ENCODE data around the gene PITPNM1. TPM values are rescaled to one million over a fixed set of nuclear protein-coding genes. Genes with fewer than 3 reads are reported as not detected.

PITPNM1 gene
- total and polyA plus RNA-seq, 2 donors (not counting 1 experiment from before 2014, with no cell fraction given), result 4.7 to 10.2 TPM

DNA sequence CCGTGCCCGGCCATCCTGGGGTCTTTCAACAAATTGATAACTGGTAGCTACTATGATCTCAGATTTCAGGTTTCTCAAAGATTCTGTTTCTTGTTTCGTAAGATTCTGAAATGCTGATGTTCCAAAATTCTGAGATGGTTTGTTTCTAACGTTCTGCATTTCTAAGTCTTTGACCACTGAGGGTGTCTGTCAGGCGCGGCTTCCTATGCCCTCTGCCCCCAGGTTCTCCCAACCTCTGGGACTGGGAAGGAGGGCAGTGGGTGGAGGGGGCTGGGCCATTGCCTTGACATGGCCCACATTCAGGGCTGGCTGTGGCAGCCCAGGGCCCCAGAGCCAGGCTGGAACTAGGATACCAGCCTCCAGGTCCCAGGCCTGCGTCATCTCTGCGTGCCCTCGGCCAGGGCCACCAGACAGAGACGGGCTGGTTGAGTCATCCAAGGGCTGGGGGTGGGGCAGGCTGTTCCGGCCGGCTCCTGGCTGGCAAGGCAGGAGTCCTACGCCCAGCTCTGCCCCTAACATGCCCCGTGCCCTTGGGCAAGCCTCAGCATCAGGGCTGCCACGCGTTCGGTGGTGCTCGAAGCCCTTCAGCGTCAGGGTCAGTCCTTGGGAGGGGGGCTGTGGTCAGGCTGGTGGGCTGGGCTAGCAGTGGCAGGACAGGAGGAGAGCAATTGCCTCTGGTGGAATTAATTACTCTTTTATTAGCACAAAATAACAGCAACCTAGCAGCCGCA, 41.3 kb downstream of the PITPNM1 start:
- Histone ChIP-seq H3K27me3 (ENCODE audit: control insufficient read depth, insufficient read depth, low read length) (no peaks in the 10 kb centered on the region), H3K9me3 (ENCODE audit: control insufficient read depth, insufficient read depth, low read depth, low read length) (no peaks in the 10 kb centered on the region), H3K79me2 (ENCODE audit: control insufficient read depth, insufficient read depth, low read length) (no peaks in the 10 kb centered on the region), H3K4me1 (ENCODE audit: control insufficient read depth, extremely low read depth, insufficient read depth, low read length) (peaks cover 6% of the 10 kb centered on the region), H3K27ac (ENCODE audit: insufficient read depth, low read length) (peak overlapping the region; percentile 16), H3K4me2 (ENCODE audit: extremely low read depth, insufficient read depth, low read length) (no peak overlapping the region), H3K9ac (ENCODE audit: insufficient read depth, low read length) (peak overlapping the region; percentile 16), H3K4me3 (replicated peaks in 1 of 4; ENCODE audit: control extremely low read depth in 1 of 4, insufficient read depth in 1 of 4, low read depth in 3 of 4, low read length in 4 of 4) (peak overlapping the region in 1 of 4 experiments; percentile 65), H4K20me1 (ENCODE audit: control insufficient read depth, extremely low read depth, insufficient read depth, low read length) (no peaks in the 10 kb centered on the region), H2AFZ (ENCODE audit: low read length) (peak overlapping the region; percentile 41), H3K36me3 (ENCODE audit: control insufficient read depth, insufficient read depth, low read length) (no peaks in the 10 kb centered on the region)
- no peak for TF ChIP-seq EZH2 (IDR thresholded peaks at IDR 0.05; ENCODE audit: low read length, missing control alignments)
- TF ChIP-seq, protein P1, sequence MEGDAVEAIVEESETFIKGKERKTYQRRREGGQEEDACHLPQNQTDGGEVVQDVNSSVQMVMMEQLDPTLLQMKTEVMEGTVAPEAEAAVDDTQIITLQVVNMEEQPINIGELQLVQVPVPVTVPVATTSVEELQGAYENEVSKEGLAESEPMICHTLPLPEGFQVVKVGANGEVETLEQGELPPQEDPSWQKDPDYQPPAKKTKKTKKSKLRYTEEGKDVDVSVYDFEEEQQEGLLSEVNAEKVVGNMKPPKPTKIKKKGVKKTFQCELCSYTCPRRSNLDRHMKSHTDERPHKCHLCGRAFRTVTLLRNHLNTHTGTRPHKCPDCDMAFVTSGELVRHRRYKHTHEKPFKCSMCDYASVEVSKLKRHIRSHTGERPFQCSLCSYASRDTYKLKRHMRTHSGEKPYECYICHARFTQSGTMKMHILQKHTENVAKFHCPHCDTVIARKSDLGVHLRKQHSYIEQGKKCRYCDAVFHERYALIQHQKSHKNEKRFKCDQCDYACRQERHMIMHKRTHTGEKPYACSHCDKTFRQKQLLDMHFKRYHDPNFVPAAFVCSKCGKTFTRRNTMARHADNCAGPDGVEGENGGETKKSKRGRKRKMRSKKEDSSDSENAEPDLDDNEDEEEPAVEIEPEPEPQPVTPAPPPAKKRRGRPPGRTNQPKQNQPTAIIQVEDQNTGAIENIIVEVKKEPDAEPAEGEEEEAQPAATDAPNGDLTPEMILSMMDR (conservative IDR thresholded peaks at IDR 0.05 in 1 of 2, IDR thresholded peaks at IDR 0.05 in 1 of 2; ENCODE audit: low read depth in 1 of 2, low read length in 2 of 2), result no peak
- peak in 1 of 2 donors; percentile 34 for DNase-seq (ENCODE audit: low read depth in 2 of 2)

DNA sequence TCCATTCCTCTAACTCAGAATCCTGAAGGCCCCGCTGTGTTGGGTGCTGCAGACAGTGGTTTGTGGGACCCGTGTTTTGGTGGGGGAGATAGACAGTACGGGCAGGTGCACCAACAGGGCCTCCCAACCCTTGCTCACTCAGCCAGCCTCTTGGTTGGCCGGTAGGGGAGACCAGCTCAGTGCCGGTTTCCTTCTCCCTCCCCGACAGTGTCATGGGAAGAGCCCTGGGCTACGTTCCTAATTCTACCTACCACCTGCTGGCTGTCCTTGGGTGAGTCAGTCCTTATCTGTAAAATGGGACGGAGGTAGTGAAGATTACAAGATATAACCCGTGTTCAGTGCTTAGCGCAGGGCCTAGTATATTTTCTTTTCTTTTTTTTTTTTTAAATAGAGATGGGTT, 42.0 kb downstream of the PITPNM1 start:
- H3K79me2 ChIP-seq (ENCODE audit: control insufficient read depth, insufficient read depth, low read length), result no peaks in the 10 kb centered on the region
- no peak overlapping the region for H3K4me3 ChIP-seq (replicated peaks in 1 of 4; ENCODE audit: control extremely low read depth in 1 of 4, insufficient read depth in 1 of 4, low read depth in 3 of 4, low read length in 4 of 4)
- H4K20me1 ChIP-seq (ENCODE audit: control insufficient read depth, extremely low read depth, insufficient read depth, low read length), result no peaks in the 10 kb centered on the region
- no peaks in the 10 kb centered on the region for H3K36me3 ChIP-seq (ENCODE audit: control insufficient read depth, insufficient read depth, low read length)
- H3K9ac ChIP-seq (ENCODE audit: insufficient read depth, low read length), result no peak overlapping the region
- H3K4me2 ChIP-seq (ENCODE audit: extremely low read depth, insufficient read depth, low read length), result no peak overlapping the region
- DNase-seq (ENCODE audit: low read depth in 2 of 2), result no peak
- H2AFZ ChIP-seq (ENCODE audit: low read length), result no peak overlapping the region
- TF ChIP-seq, protein P1 (conservative IDR thresholded peaks at IDR 0.05 in 1 of 2, IDR thresholded peaks at IDR 0.05 in 1 of 2; ENCODE audit: low read depth in 1 of 2, low read length in 2 of 2), result no peak
- TF ChIP-seq EZH2 (IDR thresholded peaks at IDR 0.05; ENCODE audit: low read length, missing control alignments), result no peak
- H3K27me3 ChIP-seq (ENCODE audit: control insufficient read depth, insufficient read depth, low read length), result no peaks in the 10 kb centered on the region
- peaks cover 4% of the 10 kb centered on the region for H3K4me1 ChIP-seq (ENCODE audit: control insufficient read depth, extremely low read depth, insufficient read depth, low read length)
- H3K9me3 ChIP-seq (ENCODE audit: control insufficient read depth, insufficient read depth, low read depth, low read length), result no peaks in the 10 kb centered on the region
- no peak overlapping the region for H3K27ac ChIP-seq (ENCODE audit: insufficient read depth, low read length)

GRCh38 chr11:67458266-67458665, 46.9 kb downstream of the PITPNM1 start:
- Histone ChIP-seq H4K20me1 (ENCODE audit: control insufficient read depth, extremely low read depth, insufficient read depth, low read length) (no peaks in the 10 kb centered on the region), H3K9me3 (ENCODE audit: control insufficient read depth, insufficient read depth, low read depth, low read length) (no peaks in the 10 kb centered on the region), H3K9ac (ENCODE audit: insufficient read depth, low read length) (no peak overlapping the region), H3K4me1 (ENCODE audit: control insufficient read depth, extremely low read depth, insufficient read depth, low read length) (no peaks in the 10 kb centered on the region), H2AFZ (ENCODE audit: low read length) (no peak overlapping the region), H3K27ac (ENCODE audit: insufficient read depth, low read length) (no peak overlapping the region), H3K36me3 (ENCODE audit: control insufficient read depth, insufficient read depth, low read length) (no peaks in the 10 kb centered on the region), H3K27me3 (ENCODE audit: control insufficient read depth, insufficient read depth, low read length) (peaks cover 3% of the 10 kb centered on the region), H3K79me2 (ENCODE audit: control insufficient read depth, insufficient read depth, low read length) (no peaks in the 10 kb centered on the region), H3K4me2 (ENCODE audit: extremely low read depth, insufficient read depth, low read length) (no peak overlapping the region), H3K4me3 (replicated peaks in 1 of 4; ENCODE audit: control extremely low read depth in 1 of 4, insufficient read depth in 1 of 4, low read depth in 3 of 4, low read length in 4 of 4) (no peak overlapping the region)
- TF ChIP-seq EZH2 (IDR thresholded peaks at IDR 0.05; ENCODE audit: low read length, missing control alignments), result no peak
- TF ChIP-seq, protein P1 (conservative IDR thresholded peaks at IDR 0.05 in 1 of 2, IDR thresholded peaks at IDR 0.05 in 1 of 2; ENCODE audit: low read depth in 1 of 2, low read length in 2 of 2), result no peak
- no peak for DNase-seq (ENCODE audit: low read depth in 2 of 2)

Data from fibroblast of lung (primary cell).